IMR-90 (cell line): Measurements from ENCODE around the gene EFCAB5. TPM values are rescaled to one million over a fixed set of nuclear protein-coding genes. Genes with fewer than 3 reads are reported as not detected.
A peak's percentile ranks its signal among the peaks of the same experiment; 100 is the strongest.

Source experiments
- ATAC-seq: fragments of 200-7000 bp; cut with Tn5 transposase; 2 replicates; pipeline ENCODE4 v1.9.1; 2020; ENCODE audit warnings: low read depth, mild to moderate bottlenecking, moderate library complexity
- BruUV-seq: library from RNA; stranded (reverse); fragments of 400-500 nt; replicated peaks from 2 replicates; lab custom pipeline; 2021; lab: Mats Ljungman, UMichigan
- CTCF ChIA-PET: fragments of 300-600 bp; formaldehyde crosslinking; extraction: SDS; loops from one replicate; lab custom pipeline; 2021; ENCODE audit warnings: antibody characterized with exemption; lab: Yijun Ruan, JAX
- POLR2A ChIA-PET: fragments of 300-600 bp; sonication (Branson Sonifier 250); formaldehyde crosslinking; loops from one replicate; lab custom pipeline; 2022; ENCODE audit warnings: antibody characterized with exemption; ENCODE audit not compliant: unreplicated experiment; lab: Charles Lee
- DNase-seq: peaks from one replicate; pipeline ENCODE4 v3.0.0; 2013
- H2AFZ ChIP-seq: replicated peaks from 2 replicates; pipeline ENCODE3; 2013; ENCODE audit warnings: low read length, mild to moderate bottlenecking; ENCODE audit not compliant: poor library complexity
- H2AK5ac ChIP-seq: 2 replicates; pipeline ENCODE4 v1.6.1; 2013; ENCODE audit warnings: low read depth, low read length, inconsistent platforms
- H2AK9ac ChIP-seq: replicated peaks from 2 replicates; pipeline ENCODE3; 2013; ENCODE audit warnings: mild to moderate bottlenecking, low read depth, low read length, moderate library complexity; ENCODE audit not compliant: poor library complexity
- H2BK120ac ChIP-seq: 2 replicates; pipeline ENCODE4 v1.6.1; 2013; ENCODE audit warnings: low read depth, low read length, inconsistent platforms
- H2BK15ac ChIP-seq: 3 replicates; pipeline ENCODE4 v1.6.1; 2013; ENCODE audit warnings: low read depth, low read length, inconsistent platforms
- H2BK20ac ChIP-seq: 2 replicates; pipeline ENCODE4 v1.6.1; 2013; ENCODE audit warnings: low read depth, mild to moderate bottlenecking, inconsistent platforms, low read length, moderate library complexity
- H2BK5ac ChIP-seq: 2 replicates; pipeline ENCODE4 v1.6.1; 2013; ENCODE audit warnings: mild to moderate bottlenecking, low read depth, low read length, inconsistent platforms; ENCODE audit not compliant: poor library complexity, severe bottlenecking
- H3K14ac ChIP-seq: replicated peaks from 2 replicates; pipeline ENCODE4 v1.6.1; 2013; ENCODE audit warnings: low read depth, low read length, inconsistent platforms
- H3K18ac ChIP-seq: 2 replicates; pipeline ENCODE4 v1.6.1; 2013; ENCODE audit warnings: low read depth, low read length, control low read depth
- H3K23ac ChIP-seq: 2 replicates; pipeline ENCODE4 v1.6.1; 2013; ENCODE audit warnings: low read depth, low read length, inconsistent platforms
- H3K27ac ChIP-seq: 2 replicates; pipeline ENCODE4 v1.5.1; 2013; ENCODE audit warnings: mild to moderate bottlenecking, control low read depth, low read length; ENCODE audit not compliant: insufficient read depth
- H3K27me3 ChIP-seq: 2 replicates; pipeline ENCODE4 v1.6.1; 2013; ENCODE audit warnings: low read length; ENCODE audit not compliant: control insufficient read depth, insufficient read depth
- H3K36me3 ChIP-seq: 2 replicates; pipeline ENCODE4 v1.6.1; 2013; ENCODE audit warnings: low read length, mixed read lengths; ENCODE audit not compliant: control insufficient read depth, insufficient read depth
- H3K4ac ChIP-seq: 2 replicates; pipeline ENCODE4 v1.6.1; 2013; ENCODE audit warnings: low read depth, low read length, inconsistent platforms
- H3K4me1 ChIP-seq: 2 replicates; pipeline ENCODE4 v1.6.1; 2013; ENCODE audit warnings: low read length, mixed read lengths; ENCODE audit not compliant: control insufficient read depth, insufficient read depth
- H3K4me2 ChIP-seq: 2 replicates; pipeline ENCODE4 v1.6.1; 2013; ENCODE audit warnings: low read depth, mild to moderate bottlenecking, control low read depth, low read length, moderate library complexity
- H3K4me3 ChIP-seq: 2 replicates; pipeline ENCODE4 v1.5.1; 2013; ENCODE audit warnings: low read depth, mild to moderate bottlenecking, control low read depth, low read length, moderate library complexity; ENCODE audit not compliant: insufficient read depth
- H3K56ac ChIP-seq: 2 replicates; pipeline ENCODE4 v1.6.1; 2013; ENCODE audit warnings: low read length, inconsistent platforms; ENCODE audit not compliant: insufficient read depth; ENCODE audit errors: extremely low read depth
- H3K79me1 ChIP-seq, 2 experiments: 2 replicates each; pipeline ENCODE4 v1.6.1; 2013; ENCODE audit warnings: low read length in 2 of 2, inconsistent platforms in 1 of 2, low read depth in 1 of 2
- H3K9ac ChIP-seq: 2 replicates; pipeline ENCODE4 v1.6.1; 2013; ENCODE audit warnings: low read depth, low read length, control low read depth
- H3K9me1 ChIP-seq: 2 replicates; pipeline ENCODE4 v1.6.1; 2013; ENCODE audit warnings: low read length, inconsistent platforms; ENCODE audit not compliant: insufficient read depth
- H3K9me3 ChIP-seq: 2 replicates; pipeline ENCODE4 v1.6.1; 2013; ENCODE audit warnings: low read length; ENCODE audit not compliant: control insufficient read depth, insufficient read depth
- H4K20me1 ChIP-seq: 2 replicates; pipeline ENCODE4 v1.6.1; 2013; ENCODE audit warnings: low read length, inconsistent platforms; ENCODE audit not compliant: insufficient read depth
- H4K5ac ChIP-seq: 2 replicates; pipeline ENCODE4 v1.6.1; 2013; ENCODE audit warnings: mild to moderate bottlenecking, low read depth, low read length, control low read depth
- H4K8ac ChIP-seq, 2 experiments: 2 replicates each; pipeline ENCODE4 v1.6.1; 2013; ENCODE audit warnings: low read depth in 2 of 2, low read length in 2 of 2, control low read depth in 1 of 2, inconsistent platforms in 1 of 2
- H4K91ac ChIP-seq: 2 replicates; pipeline ENCODE4 v1.6.1; 2013; ENCODE audit warnings: low read depth, low read length, inconsistent platforms; ENCODE audit not compliant: insufficient read depth
- BHLHE40 ChIP-seq: fragments of 150-350 bp; IDR thresholded peaks from 2 replicates; pipeline ENCODE4 v1.6.1; 2016; ENCODE audit warnings: mild to moderate bottlenecking, low read depth, low read length
- CHD1 ChIP-seq: IDR thresholded peaks from 2 replicates; pipeline ENCODE4 v1.6.1; 2012; ENCODE audit warnings: low read depth, low read length, improper control_type of control experiment
- CTCF ChIP-seq: conservative IDR thresholded peaks from 2 replicates; pipeline ENCODE4 v1.5.1; 2012; ENCODE audit warnings: mild to moderate bottlenecking, low read depth, low read length, improper control_type of control experiment
- ELK1 ChIP-seq: fragments of 150-350 bp; IDR thresholded peaks from 2 replicates; pipeline ENCODE4 v1.6.1; 2016; ENCODE audit warnings: low read depth, mild to moderate bottlenecking, low read length, moderate library complexity, borderline replicate concordance
- FOS ChIP-seq: fragments of 150-350 bp; IDR thresholded peaks from 2 replicates; pipeline ENCODE4 v1.6.1; 2016; ENCODE audit warnings: low read depth, low read length
- MAFK ChIP-seq: IDR thresholded peaks from 2 replicates; pipeline ENCODE4 v1.6.1; 2012; ENCODE audit warnings: low read depth, low read length, improper control_type of control experiment
- MAZ ChIP-seq: IDR thresholded peaks from 2 replicates; pipeline ENCODE4 v1.6.1; 2012; ENCODE audit warnings: low read depth, mild to moderate bottlenecking, low read length, improper control_type of control experiment, moderate library complexity, borderline replicate concordance
- NFE2L2 ChIP-seq: fragments of 150-350 bp; IDR thresholded peaks from 2 replicates; pipeline ENCODE4 v1.6.1; 2016; ENCODE audit warnings: low read depth, mild to moderate bottlenecking, low read length
- POLR2A ChIP-seq: IDR thresholded peaks from 2 replicates; pipeline ENCODE4 v1.6.1; 2012; ENCODE audit warnings: mild to moderate bottlenecking, low read depth, low read length
- RAD21 ChIP-seq: IDR thresholded peaks from 2 replicates; pipeline ENCODE4 v1.6.1; 2012; ENCODE audit warnings: low read length, improper control_type of control experiment
- RCOR1 ChIP-seq: IDR thresholded peaks from 2 replicates; pipeline ENCODE4 v1.6.1; 2012; ENCODE audit warnings: mild to moderate bottlenecking, low read length, improper control_type of control experiment; ENCODE audit not compliant: insufficient replicate concordance
- RFX5 ChIP-seq: IDR thresholded peaks from 2 replicates; pipeline ENCODE4 v1.8.0; 2012; ENCODE audit warnings: low read depth, mild to moderate bottlenecking, low read length, moderate library complexity
- WGBS, 2 experiments: methylation state at CpG; one replicate each; pipeline versions ENCODE4 v1.1.5 to v1.1.7; 2013; ENCODE audit warnings: missing lambda C conversion rate in 2 of 2; ENCODE audit not compliant: insufficient read length in 1 of 2; ENCODE audit errors: extremely low coverage in 2 of 2; 5-methylcytosine and 5-hydroxymethylcytosine counted together
- dilution Hi-C: fragments of 300-500 bp; cut with HindIII; formaldehyde crosslinking; loops from one replicate; pipeline ENCODE4 v1.14.3; 2018; ENCODE audit warnings: low sequenced_read_pairs; ENCODE audit not compliant: unreplicated experiment
- in situ Hi-C: fragments of 300-500 bp; cut with MboI; formaldehyde crosslinking; loops from 3 replicates; pipeline ENCODE4 v1.14.3; 2019; ENCODE audit warnings: low sequenced_read_pairs, inconsistent platforms, mixed read lengths
- intact Hi-C: fragments of 100-400 bp; cut with micrococcal nuclease; formaldehyde crosslinking; loops from 2 replicates; pipeline ENCODE4 v1.10.0; 2022
- polyA plus RNA-seq, 3 experiments: library from polyadenylated mRNA; depleted of rRNA; stranded (reverse); fragments of >200 nt; gene quantifications; 2 replicates each; pipeline ENCODE4 v1.2.3, GENCODE V29; 2012; ENCODE audit warnings: low replicate concordance in 1 of 3
- total RNA-seq: library from RNA; depleted of rRNA; stranded (reverse); fragments of >200 nt; gene quantifications from 2 replicates; pipeline ENCODE4 v1.2.3, GENCODE V29; 2012
- TF ChIP-seq, protein P1 (sequence below): fragments of 150-350 bp; IDR thresholded peaks from 2 replicates; pipeline ENCODE4 v1.6.1; 2017; ENCODE audit warnings: mild to moderate bottlenecking, antibody characterized with exemption, low read length, low read depth

EFCAB5 gene
- total and polyA plus RNA-seq, 2 of the 4 experiments (the other 2 are of a cell fraction), result 0.14 TPM; not detected in 1

DNA sequence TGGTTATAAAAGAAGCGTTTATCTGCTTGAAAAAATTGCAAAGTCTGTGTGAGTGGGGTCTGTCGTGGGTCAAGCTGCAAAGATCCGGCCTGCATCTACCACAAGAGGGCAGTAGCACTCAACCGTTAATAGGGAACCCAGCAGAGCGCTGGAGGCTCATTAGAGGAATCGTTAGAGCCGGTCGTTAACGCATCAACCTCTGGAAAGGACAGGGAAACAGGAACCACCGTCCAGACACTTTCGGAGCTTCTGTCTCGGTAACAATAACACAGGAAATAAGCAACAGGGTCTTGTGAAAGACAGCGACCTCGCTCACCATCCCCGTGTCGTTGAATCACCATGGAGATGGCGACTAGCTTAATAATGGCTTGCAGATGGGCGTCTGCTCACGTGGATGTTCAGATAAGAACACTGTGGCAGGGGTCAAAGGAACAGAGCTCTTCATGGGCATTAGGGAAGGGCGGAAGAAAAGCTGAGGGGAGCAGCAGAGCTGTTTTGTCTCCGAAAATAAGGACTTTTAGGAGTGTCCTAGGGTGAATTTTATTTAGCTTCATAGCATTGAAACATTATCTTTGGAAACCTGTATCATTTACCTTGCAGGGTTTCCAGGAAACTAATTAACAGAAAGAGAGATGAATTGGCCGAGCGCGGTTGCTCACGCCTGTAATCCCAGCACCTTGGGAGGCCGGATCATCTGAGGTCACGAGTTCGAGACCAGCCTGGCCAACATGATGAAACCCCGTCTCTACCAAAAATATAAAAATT, 163.3 kb downstream of the EFCAB5 start:
- Histone ChIP-seq H3K27me3 (peaks cover 14% of the 10 kb centered on the region), H3K23ac (peak overlapping the region; percentile 93), H2BK120ac (peak overlapping the region; percentile 82; the same call in 1 of the 2 replicates), H4K8ac (peak overlapping the region in 1 of 2 experiments; percentile 82; a peak in 2 of 4 replicates), H3K27ac (no peak overlapping the region), H3K4ac (peak overlapping the region; percentile 67; the same call in 1 of the 2 replicates), H3K4me3 (peak overlapping the region; percentile 50), H2AK9ac (peak overlapping the region; percentile 73), H2BK5ac (no peak overlapping the region), H4K91ac (peak overlapping the region; percentile 40; the same call in 1 of the 2 replicates), H2BK15ac (peak overlapping the region; percentile 16; the same call in 1 of the 3 replicates), H3K9ac (peak overlapping the region; percentile 38), H3K14ac (peak overlapping the region; percentile 89), H3K79me1 (no peaks in the 10 kb centered on the region), H3K18ac (no peak overlapping the region), H2AFZ (peak overlapping the region; percentile 100), H4K5ac (no peak overlapping the region), H3K4me1 (no peaks in the 10 kb centered on the region), H3K9me1 (0 out of 2 replicates have a peak, but pooled peaks cover 3% of the 10 kb centered on the region), H3K9me3 (no peaks in the 10 kb centered on the region), H3K56ac (peak overlapping the region; percentile 32; the same call in 1 of the 2 replicates), H3K36me3 (no peaks in the 10 kb centered on the region), H2AK5ac (no peak overlapping the region), H3K4me2 (peak overlapping the region; percentile 95), H2BK20ac (no peak overlapping the region; the same call in 1 of the 2 replicates), H4K20me1 (no peaks in the 10 kb centered on the region)
- intact Hi-C loops (loop anchor here (1.0 kb wide), 1 partner anchor 174 kb away; no protein-coding TSS in a partner anchor), dilution Hi-C loops (no loop called here), in situ Hi-C loops (no loop called here)
- no TSS peak for BruUV-seq
- ChIA-PET CTCF (interaction anchor here (0.6 to 2.5 kb wide), 17 partner anchors 9 to 1363 kb away, joined by 3 to 27 read pairs (median 5); no protein-coding TSS in a partner anchor), POLR2A (interaction anchor here (0.6 kb wide), 1 partner anchor 162 kb away, joined by 4 read pairs; no protein-coding TSS in a partner anchor)
- ATAC-seq, result peak; percentile 99
- peak; percentile 75 for DNase-seq
- 13% methylated on average over 21 of the region's 29 CpGs; no CpG with 5 or more reads in 1 of the 2 experiments for WGBS, 2 experiments
- no peak for TF ChIP-seq FOS
- peak; percentile 87 for TF ChIP-seq CTCF
- peak; percentile 79 for TF ChIP-seq BHLHE40
- TF ChIP-seq POLR2A, result no peak
- TF ChIP-seq, protein P1, sequence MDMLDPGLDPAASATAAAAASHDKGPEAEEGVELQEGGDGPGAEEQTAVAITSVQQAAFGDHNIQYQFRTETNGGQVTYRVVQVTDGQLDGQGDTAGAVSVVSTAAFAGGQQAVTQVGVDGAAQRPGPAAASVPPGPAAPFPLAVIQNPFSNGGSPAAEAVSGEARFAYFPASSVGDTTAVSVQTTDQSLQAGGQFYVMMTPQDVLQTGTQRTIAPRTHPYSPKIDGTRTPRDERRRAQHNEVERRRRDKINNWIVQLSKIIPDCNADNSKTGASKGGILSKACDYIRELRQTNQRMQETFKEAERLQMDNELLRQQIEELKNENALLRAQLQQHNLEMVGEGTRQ, result no peak
- no peak for TF ChIP-seq CHD1
- no peak for TF ChIP-seq ELK1
- TF ChIP-seq MAFK, result no peak
- TF ChIP-seq RFX5, result no peak
- no peak for TF ChIP-seq RCOR1
- TF ChIP-seq MAZ, result no peak
- peak; percentile 77 for TF ChIP-seq RAD21
- TF ChIP-seq NFE2L2, result no peak
